PC-3 (cell line): Measurements from ENCODE around the gene CLK2.

Experiments
- CTCF ChIP-seq: fragments of 300-600 bp; sonication (generic); conservative IDR thresholded peaks from 2 replicates; pipeline ENCODE4 v1.5.1; 2017; ENCODE audit warnings: antibody characterized with exemption, low read depth, mild to moderate bottlenecking, low read length
- EZH2 ChIP-seq: fragments of 300-600 bp; sonication (generic); IDR thresholded peaks from one replicate; pipeline ENCODE4 v1.6.1; 2017; ENCODE audit warnings: antibody characterized with exemption, mild to moderate bottlenecking, low read length; ENCODE audit not compliant: unreplicated experiment
- EZH2phosphoT487 ChIP-seq: fragments of 300-600 bp; sonication (generic); IDR thresholded peaks from 2 replicates; pipeline ENCODE4 v1.6.1; 2018; ENCODE audit warnings: mild to moderate bottlenecking, antibody characterized with exemption, low read length, borderline replicate concordance

- TF ChIP-seq EZH2 (no peak), CTCF (no peak), EZH2phosphoT487 (no peak)
These were observed 32.1 kb downstream of the CLK2 start for GRCh38 chr1:155241069-155241679.
